AG09309 (cell line): ENCODE measurements around the gene NXT2.
"Not testable (repeated sequence)": the region's sequence is repeated elsewhere in the genome, so short reads cannot be mapped to it uniquely, and the experiment has no call there.

Experiments used
- DNase-seq: peaks from one replicate; pipeline ENCODE4 v3.0.0-alpha.2; 2010; ENCODE audit warnings: low read depth
- H3K4me3 ChIP-seq: 2 replicates; pipeline ENCODE4 v1.5.1; 2011; ENCODE audit warnings: mild to moderate bottlenecking, low read depth, low read length, moderate library complexity; ENCODE audit not compliant: control insufficient read depth
- TF ChIP-seq, protein P1 (sequence below): IDR thresholded peaks from 2 replicates; pipeline ENCODE4 v1.5.1; 2011; ENCODE audit warnings: mild to moderate bottlenecking, low read depth, low read length, inconsistent platforms; ENCODE audit not compliant: insufficient read depth, control insufficient read depth; ENCODE audit errors: missing control alignments

Gene NXT2

DNA sequence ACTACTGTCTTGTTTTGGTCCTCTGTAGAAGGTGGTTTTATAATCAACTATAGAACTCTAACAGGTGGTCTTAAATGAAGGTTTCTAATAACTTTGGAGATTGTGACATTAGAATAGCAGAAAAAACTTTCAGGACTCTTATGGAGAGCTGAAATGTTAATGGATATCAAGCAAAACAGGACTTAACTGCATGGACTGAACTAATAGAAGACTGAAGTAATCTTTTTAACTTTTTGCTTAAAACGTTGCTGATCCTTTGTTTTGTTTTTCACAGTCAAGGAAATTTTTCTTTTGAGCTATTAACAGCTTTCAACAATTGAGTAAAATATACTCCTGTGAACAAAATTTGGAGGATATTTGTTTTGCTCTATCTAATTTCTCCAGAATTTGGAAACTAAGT, 17.2 kb downstream of the NXT2 start:
- H3K4me3 ChIP-seq: no peak overlapping the region
- TF ChIP-seq, protein P1, sequence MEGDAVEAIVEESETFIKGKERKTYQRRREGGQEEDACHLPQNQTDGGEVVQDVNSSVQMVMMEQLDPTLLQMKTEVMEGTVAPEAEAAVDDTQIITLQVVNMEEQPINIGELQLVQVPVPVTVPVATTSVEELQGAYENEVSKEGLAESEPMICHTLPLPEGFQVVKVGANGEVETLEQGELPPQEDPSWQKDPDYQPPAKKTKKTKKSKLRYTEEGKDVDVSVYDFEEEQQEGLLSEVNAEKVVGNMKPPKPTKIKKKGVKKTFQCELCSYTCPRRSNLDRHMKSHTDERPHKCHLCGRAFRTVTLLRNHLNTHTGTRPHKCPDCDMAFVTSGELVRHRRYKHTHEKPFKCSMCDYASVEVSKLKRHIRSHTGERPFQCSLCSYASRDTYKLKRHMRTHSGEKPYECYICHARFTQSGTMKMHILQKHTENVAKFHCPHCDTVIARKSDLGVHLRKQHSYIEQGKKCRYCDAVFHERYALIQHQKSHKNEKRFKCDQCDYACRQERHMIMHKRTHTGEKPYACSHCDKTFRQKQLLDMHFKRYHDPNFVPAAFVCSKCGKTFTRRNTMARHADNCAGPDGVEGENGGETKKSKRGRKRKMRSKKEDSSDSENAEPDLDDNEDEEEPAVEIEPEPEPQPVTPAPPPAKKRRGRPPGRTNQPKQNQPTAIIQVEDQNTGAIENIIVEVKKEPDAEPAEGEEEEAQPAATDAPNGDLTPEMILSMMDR: no peak
- DNase-seq: no peak

- not testable (repeated sequence) for DNase-seq, H3K4me3 ChIP-seq
Observed at GRCh38 chrX:109576083-109576482, 39.4 kb downstream of the NXT2 start.

DNA sequence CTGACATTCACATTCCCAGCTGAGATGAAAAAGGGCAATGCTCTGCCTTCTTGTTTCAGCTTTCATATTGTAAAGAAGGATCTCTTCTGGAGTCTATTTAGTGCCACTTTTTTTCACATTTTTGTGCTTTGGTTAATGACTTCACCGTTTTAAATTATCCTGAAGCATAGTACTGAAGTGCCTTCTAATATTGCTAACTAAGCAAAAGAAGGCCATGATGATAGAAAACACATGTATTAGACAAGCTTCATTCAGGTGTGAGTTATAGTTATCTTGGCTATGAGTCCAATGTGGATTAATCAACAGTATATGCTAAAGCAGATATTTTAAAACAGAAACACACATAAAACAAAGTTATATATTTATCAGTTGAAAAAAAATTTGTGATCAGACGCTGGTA, 40.4 kb downstream of the NXT2 start:
- H3K4me3 ChIP-seq: no peak overlapping the region
- no peak for DNase-seq
- TF ChIP-seq, protein P1: no peak

DNA sequence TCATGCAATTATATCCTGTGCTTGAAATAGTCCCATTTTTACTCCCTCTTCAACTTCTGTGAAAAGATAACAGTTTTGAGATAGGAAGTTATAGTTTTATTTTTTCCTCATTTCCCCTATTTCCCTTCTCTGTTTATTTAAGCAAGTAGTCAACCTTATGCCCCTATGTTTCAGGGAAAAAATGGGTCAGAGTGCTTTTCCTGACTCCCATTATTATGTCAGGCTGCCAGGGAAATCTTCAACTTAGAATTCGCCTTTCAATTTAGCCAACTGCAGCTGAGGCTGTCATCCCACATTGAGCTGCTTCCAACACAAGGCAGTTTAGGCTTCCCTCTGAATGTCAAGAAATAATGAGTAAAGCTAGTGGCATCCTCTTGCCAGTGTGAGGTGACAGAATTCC, 42.3 kb downstream of the NXT2 start:
- TF ChIP-seq, protein P1: no peak

DNA sequence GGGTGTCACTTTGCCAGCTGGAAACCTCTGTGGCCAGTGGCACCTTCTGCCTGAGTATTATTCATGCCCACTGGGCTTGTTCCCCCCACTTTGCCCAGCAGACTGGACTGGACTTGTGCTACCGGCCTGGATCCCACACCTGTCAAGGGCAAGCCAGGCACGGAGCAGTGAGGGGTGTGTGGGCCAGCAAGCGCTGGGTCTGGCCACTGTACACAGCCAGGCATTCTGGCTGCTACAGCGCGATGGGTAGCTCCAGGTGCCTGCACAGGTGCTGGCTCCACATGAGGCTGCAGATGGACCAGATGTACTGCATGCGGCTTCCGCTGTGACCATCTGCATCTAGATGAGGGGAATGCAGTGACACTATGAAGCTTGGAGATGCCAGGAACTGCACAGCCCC, 48.8 kb downstream of the NXT2 start:
- DNase-seq: no peak
- TF ChIP-seq, protein P1: no peak
- H3K4me3 ChIP-seq: no peak overlapping the region

More for the DNA sequence above, 42.3 kb downstream of the NXT2 start:
- H3K4me3 ChIP-seq: no peak overlapping the region
- no peak for DNase-seq

GRCh38 chrX:109590176-109590575, 53.5 kb downstream of the NXT2 start:
- DNase-seq: no peak
- TF ChIP-seq, protein P1: no peak
- H3K4me3 ChIP-seq: no peak overlapping the region
